Activated T-cell treated with anti-CD3 and anti-CD28 coated beads, Interleukin-2, amount 50 U/mL, for 1 hour (primary cell): Measurements from ENCODE around the gene CHST8.

ENCODE experiments used
- DNase-seq: peaks from one replicate; pipeline ENCODE4 v3.0.0-alpha.2; 2020

The CHST8 gene

DNA sequence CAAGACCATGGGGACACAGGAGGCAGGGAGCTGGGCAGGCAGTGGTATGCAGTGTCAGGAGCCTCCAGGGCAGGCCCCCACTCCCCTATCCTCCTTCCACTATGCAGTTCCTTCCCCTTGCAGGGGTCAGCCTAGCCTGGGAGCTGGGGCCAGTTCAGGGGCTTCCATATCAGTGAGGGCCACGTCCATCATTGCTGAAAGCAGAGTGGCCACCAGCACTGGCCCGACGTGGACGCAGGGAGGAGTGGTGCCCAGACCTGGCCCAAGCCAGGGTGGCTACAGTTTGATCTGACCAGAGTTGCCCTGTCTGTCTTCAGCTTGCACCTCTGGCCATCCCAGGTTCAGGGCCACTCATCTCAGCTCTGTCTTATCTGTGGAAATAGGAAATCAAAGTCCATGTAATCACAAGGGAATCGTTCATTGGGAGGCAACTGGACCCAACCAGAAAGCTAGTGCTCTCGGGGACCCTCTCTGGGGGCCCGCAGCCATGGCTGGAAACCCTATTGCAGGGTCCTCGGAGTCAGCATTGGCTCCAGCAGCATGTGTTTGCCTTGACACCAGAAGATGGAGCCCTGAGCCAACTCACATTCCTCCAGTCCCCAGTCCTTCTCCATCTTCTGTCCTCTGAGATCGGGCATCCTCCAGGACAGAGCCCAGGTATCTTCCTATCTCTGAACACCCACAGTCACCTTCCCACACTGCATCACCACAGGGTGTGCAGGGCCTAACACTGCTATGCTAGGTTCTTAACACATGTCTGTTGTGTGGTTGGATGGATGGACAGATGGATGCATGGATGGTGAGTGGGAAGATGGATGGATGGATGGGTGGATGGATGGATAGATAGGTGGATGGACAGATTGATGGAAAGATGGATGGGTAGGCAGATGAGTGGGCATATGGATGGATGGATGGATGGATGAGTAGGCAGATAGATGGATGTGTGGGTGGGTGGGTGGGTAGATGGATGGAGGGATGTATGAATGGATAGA is 99.2 kb downstream of the CHST8 start:
- no peak for DNase-seq

DNA sequence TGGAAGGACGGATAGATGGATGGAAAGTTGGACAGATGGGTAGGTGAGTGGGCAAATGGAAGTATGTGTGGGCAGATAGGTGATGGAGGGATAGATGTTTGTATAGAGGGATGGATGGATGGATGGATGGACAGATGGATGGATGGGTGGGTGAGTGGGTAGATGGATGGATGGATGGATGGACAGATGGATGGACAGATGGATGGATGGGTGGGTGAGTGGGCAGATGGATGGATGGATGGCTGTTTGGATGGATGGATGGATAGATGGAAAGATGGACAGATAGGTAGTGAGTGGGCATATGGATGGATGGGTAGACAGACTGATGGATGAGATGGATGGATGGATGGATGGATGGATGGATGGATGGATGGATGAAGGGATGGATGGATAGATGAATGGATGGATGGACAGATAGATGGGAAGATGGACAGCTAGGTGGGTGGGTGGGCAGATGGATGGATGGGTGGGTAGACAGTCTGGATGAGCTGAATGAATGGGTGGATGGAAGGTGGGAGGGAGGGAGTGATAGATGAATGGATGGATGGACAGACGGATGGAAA is 100.1 kb downstream of the CHST8 start:
- no peak for DNase-seq

GRCh38 chr19:33722456-33723239 is 100.9 kb downstream of the CHST8 start:
- no peak for DNase-seq

DNA sequence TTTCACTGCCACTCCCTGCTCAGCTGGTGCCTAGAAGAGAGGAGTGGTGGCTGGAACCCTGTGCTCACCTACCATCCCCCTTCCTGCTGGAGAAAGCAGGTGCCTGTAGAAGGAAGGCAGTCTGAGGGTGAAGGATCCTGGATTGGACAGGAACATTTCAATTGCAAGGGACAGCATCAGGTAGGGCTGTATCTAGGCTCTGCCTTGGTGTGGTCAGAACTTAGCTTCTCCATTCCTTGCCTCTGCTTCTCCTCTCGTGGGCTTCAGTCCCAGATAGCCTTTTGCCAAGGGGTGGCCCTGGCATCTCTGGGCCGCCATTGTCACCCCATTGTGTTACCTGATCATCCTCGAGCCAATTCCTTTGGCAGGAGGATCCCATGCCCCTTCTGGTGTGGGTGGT is 101.8 kb downstream of the CHST8 start:
- no peak for DNase-seq

DNA sequence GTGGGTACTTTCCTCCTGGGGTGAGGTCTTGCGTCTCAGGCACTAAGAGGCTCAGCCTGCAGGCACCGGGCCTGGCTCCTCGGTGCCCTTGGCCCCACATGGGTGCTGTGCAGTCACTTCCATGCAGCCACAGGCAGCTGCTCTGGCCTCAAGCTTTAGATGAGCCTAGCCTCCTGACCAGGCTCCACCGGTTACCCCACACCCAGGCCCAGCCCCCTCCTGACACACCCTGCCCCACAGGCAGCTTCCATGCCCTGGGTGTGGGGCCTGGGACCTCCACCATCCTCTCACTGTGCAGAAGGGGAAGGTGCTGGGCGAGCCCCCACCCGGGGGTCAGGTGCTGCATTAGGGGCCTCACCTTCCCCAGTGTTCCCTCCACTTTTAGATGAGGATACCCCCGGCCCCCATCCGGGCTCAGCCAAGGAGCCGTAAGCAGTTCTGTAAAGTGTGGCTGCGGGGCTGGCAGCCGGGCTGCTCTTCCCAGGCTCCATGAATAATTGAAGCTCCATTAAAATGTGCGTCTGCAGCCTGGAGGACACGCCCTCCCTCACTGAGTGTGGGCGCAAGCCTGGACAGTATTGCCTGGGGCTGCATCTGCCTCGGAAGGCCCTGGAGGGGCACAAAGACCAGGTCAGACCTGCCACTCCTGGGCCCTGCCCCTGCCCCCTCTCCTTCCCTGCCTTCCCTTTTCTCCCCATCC is 102.4 kb downstream of the CHST8 start:
- no peak for DNase-seq

DNA sequence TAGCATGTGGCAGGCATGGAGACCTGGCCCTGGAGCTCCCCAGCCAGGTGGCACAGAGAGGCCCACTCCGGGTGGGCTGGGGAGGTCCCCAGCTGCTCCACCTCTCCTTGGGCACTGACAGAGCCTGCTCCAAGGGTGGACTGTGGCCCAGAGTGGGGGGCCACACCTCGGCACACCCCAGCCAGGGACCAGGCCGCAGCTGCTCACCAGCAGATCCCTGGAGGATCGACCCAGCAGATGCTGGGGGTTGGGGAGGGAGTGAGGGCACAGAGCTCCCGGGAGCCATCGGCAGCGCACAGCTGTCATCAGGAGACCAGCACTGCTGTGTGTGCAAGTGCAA is 102.9 kb downstream of the CHST8 start:
- DNase-seq: no peak

DNA sequence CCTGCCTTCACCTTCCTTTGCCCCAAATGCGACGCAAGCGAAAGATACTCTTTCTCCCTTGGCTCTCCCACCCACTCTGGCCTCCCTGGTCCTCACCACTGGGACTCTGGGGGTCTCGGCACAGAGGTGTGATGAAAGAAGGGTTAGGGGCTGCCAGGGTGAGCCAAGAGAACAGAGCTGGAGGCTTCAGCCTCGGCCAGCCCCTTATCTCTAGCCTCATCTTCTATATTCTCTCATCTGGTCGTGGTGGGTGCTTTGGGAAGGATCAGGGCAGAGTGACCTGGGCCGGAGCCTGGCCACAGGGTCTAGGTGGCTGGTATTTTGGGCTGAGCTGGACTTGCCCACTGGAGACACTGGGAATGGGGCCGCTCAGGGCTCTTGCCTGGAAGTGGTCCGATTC is 103.8 kb downstream of the CHST8 start:
- no peak for DNase-seq

GRCh38 chr19:33726756-33727155 is 105.0 kb downstream of the CHST8 start:
- DNase-seq: no peak

DNA sequence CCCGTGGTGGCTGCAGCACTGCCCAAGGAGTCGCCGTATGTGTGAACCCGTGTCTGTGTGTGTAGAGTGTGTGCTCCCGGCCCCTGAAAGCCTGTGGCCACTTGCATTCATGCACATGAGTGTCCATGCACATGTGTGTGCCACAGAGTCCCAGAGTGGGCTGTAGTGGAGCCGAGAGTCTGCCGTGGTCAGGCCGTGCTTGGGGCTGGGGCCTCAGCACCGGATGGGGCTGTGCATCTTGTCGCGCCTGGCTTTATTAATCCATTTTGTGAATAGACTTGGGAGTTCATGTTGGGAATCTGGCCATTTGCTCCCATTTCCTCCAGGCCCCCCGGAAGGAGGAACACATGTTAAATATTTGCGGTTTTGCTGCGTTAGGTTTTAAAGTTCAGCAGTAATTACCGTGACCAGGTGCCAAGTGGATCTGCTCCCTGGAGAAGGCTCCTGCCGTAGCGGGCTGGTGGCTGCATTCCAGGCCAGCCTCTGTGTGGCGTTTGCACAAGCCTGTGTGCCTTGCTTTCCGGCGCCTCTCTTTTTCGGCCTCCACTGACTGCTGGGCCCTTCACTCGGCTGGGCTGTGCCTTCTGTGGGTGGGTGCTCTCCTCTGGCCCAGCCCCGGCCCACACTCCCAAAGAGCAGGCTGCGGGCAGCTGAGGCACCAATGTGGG is 105.7 kb downstream of the CHST8 start:
- no peak for DNase-seq

DNA sequence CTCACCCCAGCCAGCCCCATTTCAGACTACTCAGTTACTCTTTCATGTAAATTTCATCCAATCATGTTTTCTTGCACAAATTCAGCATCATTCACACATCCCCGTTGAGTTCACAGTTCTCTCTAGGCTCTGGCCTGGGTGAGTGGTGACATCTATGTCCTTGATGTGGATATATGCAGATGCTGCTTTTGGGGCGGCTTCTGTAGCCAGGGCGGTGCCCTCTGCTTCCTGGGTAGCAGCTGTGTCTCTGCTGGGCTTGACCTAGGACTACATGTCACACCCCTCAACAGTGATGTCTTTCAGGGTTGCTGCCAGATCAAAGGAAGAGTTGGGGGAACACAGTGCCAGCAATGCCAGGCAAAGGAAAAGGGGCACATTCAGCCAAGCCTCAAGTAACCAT is 106.4 kb downstream of the CHST8 start:
- DNase-seq: no peak

DNA sequence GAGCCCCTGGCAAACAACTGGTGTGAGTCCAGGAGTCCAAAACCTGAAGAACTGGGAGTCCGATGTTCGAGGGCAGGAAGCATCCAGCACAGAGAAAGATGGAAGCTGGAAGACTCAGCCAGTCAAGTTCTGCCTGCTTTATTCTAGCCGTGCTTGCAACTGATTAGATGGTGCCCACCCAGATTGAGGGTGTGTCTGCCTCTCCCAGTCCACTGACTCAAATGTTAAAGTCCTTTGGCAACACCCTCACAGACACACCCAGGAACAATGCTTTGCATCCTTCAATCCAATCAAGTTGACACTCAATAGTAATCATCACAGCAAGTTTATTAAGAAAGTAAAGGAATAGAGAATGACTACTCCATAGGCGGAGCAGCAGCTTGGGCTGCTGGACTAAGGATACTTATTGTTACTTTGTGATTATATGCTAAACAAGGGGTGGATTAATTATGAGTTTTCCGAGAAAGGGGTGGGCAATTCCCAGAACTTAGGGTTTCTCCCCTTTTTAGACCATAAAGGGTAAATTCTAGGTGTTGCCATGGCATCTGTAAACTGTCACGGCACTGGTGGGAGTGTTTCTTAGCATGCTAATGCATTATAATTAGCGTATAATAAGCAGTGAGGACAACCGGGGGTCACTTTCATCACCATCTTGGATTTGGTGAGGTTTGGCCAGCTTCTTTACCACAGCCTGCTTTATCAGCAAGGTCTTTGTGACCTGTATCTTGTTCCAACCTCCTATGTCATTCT is 109.3 kb downstream of the CHST8 start:
- DNase-seq: no peak

GRCh38 chr19:33731881-33732280 is 110.1 kb downstream of the CHST8 start:
- DNase-seq: no peak

DNA sequence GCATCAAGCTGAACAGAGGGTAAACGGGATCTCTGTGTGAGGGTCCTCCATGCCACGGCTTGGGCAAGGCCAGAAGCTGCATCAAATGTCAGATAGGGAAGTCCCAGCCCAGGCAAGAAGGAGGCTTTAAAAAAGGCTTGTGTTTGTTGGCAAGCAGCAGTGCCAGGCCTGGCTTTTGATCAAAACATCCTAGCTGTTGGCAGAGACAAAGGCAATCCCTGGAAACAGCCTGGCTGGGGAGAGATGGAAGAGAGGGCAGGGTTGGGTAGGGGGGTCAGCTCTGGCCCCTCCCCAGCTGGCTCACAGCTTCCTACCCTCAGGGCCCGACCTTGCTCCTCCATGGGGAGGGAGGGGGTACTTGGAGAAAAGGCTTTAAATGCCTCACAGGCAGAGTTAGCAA is 113.2 kb downstream of the CHST8 start:
- no peak for DNase-seq

DNA sequence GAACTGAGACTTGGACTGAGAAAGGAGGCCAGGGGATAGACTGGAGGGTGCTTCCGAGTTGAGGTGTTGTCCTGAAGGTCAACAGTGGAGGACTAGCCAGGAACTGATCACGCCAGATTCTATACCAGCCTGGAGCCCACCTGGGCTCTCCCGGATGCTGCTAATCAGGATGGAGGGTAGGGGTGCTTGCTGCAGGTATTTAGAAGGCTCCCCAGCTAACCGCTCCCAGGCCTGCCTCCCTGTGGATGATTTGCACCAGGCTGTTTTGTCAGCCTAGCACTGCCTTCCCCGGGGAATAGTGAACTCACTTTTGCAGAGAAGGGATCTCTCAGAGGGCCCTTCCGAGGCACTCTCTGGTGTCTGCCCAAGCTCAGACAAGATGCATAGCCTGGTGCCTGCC is 114.4 kb downstream of the CHST8 start:
- DNase-seq: no peak

DNA sequence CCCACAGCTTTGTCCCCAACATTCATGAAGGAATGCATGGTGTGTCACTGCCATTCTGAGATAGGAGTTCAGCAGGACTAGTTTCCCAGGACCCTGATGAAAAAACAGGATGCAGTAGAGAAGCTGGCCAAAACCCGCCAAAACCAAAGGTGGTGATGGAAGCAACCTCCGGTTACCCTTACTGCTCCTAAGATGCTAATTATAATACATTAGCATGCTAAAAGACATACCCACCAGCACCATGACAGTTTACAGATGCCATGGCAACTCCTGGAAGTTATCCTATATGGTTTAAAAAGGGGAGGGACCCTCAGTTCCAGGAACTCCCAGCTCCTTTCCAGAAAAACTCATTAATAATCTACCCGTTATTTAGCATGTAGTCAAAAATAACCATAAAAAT is 115.0 kb downstream of the CHST8 start:
- no peak for DNase-seq

DNA sequence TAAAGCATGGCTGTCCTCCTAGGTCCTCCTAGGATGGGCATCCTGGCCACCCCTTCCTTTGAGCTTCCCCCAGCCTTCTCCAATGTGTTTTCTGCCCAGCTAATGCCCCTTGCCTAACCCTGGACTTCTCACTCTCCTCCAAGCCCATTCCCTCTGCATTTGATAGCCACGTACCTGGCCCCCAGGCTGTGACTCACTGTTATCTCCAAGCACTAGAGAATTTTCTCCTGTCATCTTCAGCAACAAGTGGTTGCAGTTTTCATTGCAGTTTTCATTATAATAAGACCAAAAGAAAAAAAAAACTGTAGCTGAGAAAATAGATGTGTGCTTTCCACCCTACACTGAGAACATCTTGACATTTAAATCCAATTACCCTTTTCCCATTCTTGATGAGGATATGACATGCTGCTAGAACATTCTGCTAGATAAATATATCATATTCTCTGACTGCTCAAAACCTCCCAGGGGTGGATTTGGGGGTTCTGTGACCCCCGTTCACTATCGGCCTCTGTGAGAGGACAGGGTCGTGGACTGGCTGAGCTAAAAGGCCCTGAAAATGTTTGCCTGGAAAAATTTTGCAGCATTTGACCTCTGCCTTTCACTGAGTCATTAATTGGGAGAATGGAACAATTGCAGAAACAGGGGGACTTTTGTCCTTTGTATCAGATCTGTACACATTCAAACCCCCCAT is 116.1 kb downstream of the CHST8 start:
- DNase-seq: no peak

DNA sequence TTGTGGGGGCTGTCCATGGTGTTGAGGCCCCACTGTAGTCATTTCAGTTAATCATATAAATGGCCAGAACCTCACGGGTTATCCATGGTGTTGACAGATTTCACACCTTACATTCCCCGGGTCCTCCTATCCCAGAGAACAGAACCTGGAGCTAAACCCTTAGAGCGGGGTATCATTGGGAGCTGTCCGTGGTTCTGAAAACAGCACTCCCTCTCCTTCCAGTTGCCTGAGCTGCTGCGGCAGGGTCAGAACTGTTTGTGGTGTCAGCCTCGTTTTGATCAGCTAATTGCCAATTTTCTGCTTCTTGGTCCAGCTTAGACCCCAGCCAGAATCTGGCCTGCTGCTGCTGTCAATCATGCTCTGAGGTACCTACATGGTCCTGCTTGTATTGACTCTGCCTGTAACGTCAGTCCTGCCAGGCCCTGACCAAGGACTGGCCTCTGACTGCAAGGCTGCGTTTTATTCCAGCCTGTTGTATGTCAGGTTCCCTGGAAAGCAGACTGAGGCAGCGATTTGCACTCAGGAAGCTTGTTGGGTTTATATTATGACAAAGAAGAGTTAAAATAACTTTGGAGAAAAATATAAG is 119.2 kb downstream of the CHST8 start:
- DNase-seq: no peak

GRCh38 chr19:33745297-33745696 is 123.5 kb downstream of the CHST8 start:
- no peak for DNase-seq

DNA sequence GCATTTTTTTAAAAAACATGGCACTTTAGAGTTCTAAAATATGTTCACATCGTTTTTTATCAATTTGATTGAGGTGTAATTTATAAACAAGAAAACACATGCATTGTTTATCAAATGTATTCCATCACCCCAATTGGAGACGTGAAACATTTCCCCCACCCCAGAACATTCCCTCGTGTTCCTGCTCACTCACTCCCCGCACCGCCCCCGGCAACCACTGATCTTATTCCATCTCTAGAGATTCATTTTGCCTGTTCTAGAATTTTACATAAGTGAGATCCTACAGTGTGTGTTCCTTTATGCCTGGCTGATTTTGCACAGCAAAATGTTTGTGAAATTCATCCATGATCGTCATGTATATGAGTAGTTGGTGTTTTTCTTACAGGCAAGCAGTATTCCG is 124.4 kb downstream of the CHST8 start:
- DNase-seq: no peak

- DNase-seq: no peak
Measured at GRCh38 chr19:33747273-33747672, 125.5 kb downstream of the CHST8 start.

GRCh38 chr19:33748231-33748630 is 126.5 kb downstream of the CHST8 start:
- no peak for DNase-seq
